GM19328 (cell line): Measurements from ENCODE around the gene METTL24.

Source experiments
- ATAC-seq: cut with Tn5 transposase; IDR thresholded peaks from one replicate; pipeline ENCODE4 v1.9.1; 2021; ENCODE audit warnings: mild to moderate bottlenecking, moderate library complexity; ENCODE audit not compliant: unreplicated experiment

METTL24 gene

GRCh38 chr6:110338820-110339470, 19.2 kb downstream of the METTL24 start:
- ATAC-seq, result no peak

- no peak for ATAC-seq
Measured at GRCh38 chr6:110337486-110337885, 20.7 kb downstream of the METTL24 start.

GRCh38 chr6:110334423-110335180, 23.5 kb downstream of the METTL24 start:
- no peak for ATAC-seq

- no peak for ATAC-seq
Measured at GRCh38 chr6:110332281-110332680, 25.9 kb downstream of the METTL24 start.

GRCh38 chr6:110331816-110332215, 26.3 kb downstream of the METTL24 start:
- no peak for ATAC-seq

GRCh38 chr6:110331390-110331789, 26.8 kb downstream of the METTL24 start:
- no peak for ATAC-seq

GRCh38 chr6:110329714-110330436, 28.3 kb downstream of the METTL24 start:
- no peak for ATAC-seq

- no peak for ATAC-seq
Measured at GRCh38 chr6:110329348-110329713, 28.8 kb downstream of the METTL24 start.

GRCh38 chr6:110328259-110328658, 29.9 kb downstream of the METTL24 start:
- no peak for ATAC-seq

GRCh38 chr6:110327391-110327790, 30.8 kb downstream of the METTL24 start:
- no peak for ATAC-seq

- no peak for ATAC-seq
Measured at GRCh38 chr6:110326609-110327008, 31.5 kb downstream of the METTL24 start.

GRCh38 chr6:110326057-110326456, 32.1 kb downstream of the METTL24 start:
- ATAC-seq, result no peak

GRCh38 chr6:110325197-110325596, 33.0 kb downstream of the METTL24 start:
- no peak for ATAC-seq

GRCh38 chr6:110324548-110324947, 33.6 kb downstream of the METTL24 start:
- ATAC-seq, result no peak

GRCh38 chr6:110323258-110323657, 34.9 kb downstream of the METTL24 start:
- no peak for ATAC-seq

GRCh38 chr6:110322874-110323242, 35.3 kb downstream of the METTL24 start:
- ATAC-seq, result no peak

- no peak for ATAC-seq
Measured at GRCh38 chr6:110322151-110322873, 35.8 kb downstream of the METTL24 start.

- ATAC-seq, result no peak
Measured at GRCh38 chr6:110320307-110320706, 37.8 kb downstream of the METTL24 start.

GRCh38 chr6:110319843-110320242, 38.3 kb downstream of the METTL24 start:
- ATAC-seq, result no peak

- no peak for ATAC-seq
Measured at GRCh38 chr6:110319381-110319780, 38.8 kb downstream of the METTL24 start.

- no peak for ATAC-seq
Measured at GRCh38 chr6:110318971-110319370, 39.2 kb downstream of the METTL24 start.
